AG08395 (cell line): ENCODE results near the gene NUTM2G.
"Not testable (repeated sequence)": the region's sequence is repeated elsewhere in the genome, so short reads cannot be mapped to it uniquely, and the experiment has no call there.

Source experiments
- DNase-seq: peaks from one replicate; pipeline ENCODE4 v3.0.0; 2012; ENCODE audit warnings: mixed read lengths, low spot score

NUTM2G gene

GRCh38 chr9:96928543-96928942 is at the start of gene NUTM2G:
TSS of gene NUTM2G (plus strand) at chr9:96928843. CDS start at chr9:96929025, 182 bp downstream.
- not testable (repeated sequence) for DNase-seq

DNA sequence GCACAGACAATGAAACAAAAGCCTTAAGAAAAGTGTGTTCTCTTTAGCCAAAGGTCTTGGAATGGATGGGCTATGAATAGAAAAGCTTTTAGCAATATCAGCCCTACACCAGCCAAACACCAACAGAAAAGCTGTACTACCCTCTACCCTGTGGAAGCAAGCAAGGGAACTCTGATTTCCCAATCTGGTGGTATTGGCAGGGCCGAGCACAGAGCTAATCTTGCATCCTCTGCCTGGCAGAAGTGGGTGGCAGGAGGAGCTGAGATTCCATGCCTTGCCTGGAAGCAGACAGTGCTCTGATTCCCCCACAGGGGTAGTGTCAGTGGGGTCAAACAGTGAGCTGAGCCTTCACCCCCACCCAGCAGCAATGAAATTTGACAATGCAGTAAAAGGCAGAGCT is 44.7 kb upstream of the NUTM2G start:
- no peak for DNase-seq

GRCh38 chr9:96884443-96884842 is 44.2 kb upstream of the NUTM2G start:
- peak; percentile 58 for DNase-seq

DNA sequence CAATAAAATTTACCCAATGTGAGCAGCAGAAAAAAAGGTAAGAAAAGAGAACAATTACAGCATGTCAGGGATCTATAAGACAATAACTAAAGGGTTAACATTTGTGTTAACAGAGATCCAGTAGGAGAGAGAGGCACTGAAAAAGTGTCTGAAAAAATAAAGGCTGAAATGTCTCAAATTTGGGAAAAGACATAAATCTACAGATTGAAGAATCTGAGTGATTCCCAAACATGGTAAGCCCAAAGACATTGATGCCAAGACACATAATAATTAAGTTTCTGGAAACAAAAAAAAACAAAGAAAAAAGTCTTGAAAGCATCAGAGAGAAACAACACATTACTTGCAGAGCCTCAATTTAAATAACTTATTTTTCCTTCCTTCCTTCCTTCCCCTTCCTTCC is 43.2 kb upstream of the NUTM2G start:
- DNase-seq, result no peak

DNA sequence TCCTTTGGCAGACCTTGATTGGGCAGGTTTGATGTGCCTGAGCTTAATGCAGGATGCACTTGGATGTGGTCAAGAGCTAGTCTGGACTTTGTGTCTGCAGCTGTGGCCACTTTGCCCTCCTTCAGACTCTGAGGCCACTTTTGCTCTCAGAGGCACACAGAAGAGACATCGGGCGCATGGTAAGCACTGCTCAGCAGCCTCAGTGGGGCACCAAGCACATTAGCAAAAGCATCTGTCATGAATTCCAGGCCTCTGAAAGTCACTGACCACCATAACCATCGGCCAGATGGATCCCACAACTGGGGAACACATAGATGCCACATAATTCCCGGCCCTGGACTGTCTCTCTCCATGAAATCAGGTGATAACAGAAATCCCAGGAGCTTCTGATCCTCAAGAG is 40.1 kb upstream of the NUTM2G start:
- DNase-seq, result no peak

- DNase-seq, result no peak
These were observed 36.5 kb upstream of the NUTM2G start for GRCh38 chr9:96892131-96892530.

GRCh38 chr9:96900010-96900409 is 28.6 kb upstream of the NUTM2G start:
- not testable (repeated sequence) for DNase-seq

DNA sequence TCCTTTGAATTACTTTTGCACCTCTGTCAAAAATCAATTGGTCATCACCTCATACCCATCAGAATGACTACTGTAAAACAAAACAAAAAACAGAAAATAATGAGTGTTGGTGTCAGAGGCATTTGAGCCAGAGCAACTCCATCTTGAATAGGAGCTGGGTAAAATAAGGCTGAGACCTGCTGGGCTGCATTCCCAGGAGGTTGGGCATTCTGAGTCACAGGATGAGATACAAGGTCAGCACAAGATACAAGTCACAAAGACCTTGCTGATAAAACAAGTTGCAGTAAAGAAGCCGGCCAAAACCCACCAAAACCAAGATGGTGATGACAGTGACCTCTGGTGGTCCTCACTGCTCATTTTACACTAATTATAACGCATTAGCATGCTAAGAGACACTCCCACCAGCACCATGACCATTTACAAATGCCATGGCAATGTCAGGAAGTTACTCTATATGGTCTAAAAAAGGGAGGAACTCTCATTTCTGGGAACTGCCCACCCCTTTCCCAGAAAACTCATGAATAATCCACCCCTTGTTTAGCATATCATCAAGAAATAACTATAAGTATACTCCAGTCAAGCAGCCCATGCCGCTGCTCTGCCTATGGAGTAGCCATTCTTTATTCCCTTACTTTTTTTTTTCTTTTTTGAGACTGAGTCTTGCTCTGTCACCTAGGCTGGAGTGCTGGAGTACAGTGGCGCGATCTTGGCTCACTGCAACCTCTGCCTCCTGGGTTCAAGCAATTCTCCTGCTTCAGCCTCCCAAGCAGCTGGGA is 23.5 kb upstream of the NUTM2G start:
- DNase-seq, result not testable (repeated sequence)

- DNase-seq, result not testable (repeated sequence)
These were observed 20.2 kb upstream of the NUTM2G start for GRCh38 chr9:96908479-96908878.

GRCh38 chr9:96915539-96915938 is 13.1 kb upstream of the NUTM2G start:
- DNase-seq, result not testable (repeated sequence)

DNA sequence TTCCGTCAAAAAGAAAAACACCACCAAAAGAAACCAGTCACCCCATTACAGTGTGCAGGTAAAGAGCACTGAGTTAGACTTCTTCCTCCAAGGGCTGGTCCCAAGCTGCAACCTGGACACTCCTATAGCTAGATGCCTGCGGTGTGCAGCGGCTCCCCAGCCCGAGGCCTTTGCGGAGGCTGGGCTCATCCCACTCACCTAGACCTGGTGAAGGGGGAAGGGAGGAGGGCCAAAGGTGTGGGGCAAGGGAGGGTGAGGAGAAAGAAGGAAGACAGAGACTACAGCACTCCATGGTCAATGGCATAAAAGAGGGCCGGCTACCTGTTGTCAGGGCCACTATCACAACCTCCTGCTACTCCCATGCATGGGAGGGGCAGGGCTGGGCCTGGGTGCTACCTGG is 12.1 kb upstream of the NUTM2G start:
- DNase-seq, result not testable (repeated sequence)

DNA sequence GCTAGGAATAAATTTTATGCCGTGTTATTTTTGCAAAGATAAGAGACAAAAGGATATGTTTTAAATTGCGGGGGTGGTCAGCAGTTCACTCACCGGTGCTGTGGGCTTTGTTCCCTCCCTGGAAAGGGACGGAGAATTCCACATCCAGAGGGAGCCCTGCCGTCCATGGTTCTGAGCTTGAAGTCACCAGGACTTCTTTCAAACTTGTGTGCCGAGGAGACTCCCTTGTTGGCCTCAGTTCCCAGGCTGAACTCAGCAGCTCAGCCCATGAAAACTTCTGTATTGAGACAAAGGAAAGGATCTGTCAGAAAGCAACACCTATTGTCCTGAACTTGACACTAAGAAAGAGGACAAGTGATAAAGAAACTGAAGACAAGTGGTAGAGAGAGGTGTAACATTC is 10.1 kb upstream of the NUTM2G start:
- DNase-seq, result not testable (repeated sequence)

DNA sequence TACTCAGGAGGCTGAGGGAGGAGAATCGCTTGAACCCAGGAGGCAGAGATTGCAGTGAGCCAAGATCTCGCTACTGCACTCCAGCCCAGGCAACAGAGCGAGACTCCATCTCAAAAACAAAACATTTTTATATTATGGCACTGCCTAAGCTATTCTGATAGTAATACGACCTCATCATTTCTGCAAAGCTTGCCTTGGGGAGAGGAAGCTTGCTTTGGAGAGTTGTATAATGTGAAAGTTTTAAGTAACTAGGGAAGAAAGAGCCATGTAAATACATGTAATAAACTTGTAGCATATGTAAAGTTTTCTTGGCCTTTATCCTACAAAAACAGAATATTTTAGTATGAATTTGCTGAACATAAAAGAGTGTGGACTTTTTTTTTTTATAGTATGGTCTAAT is 7.8 kb upstream of the NUTM2G start:
- not testable (repeated sequence) for DNase-seq

GRCh38 chr9:96925587-96925986 is 3.1 kb upstream of the NUTM2G start:
- not testable (repeated sequence) for DNase-seq

GRCh38 chr9:96931665-96932064 is 3.0 kb downstream of the NUTM2G start:
- not testable (repeated sequence) for DNase-seq

DNA sequence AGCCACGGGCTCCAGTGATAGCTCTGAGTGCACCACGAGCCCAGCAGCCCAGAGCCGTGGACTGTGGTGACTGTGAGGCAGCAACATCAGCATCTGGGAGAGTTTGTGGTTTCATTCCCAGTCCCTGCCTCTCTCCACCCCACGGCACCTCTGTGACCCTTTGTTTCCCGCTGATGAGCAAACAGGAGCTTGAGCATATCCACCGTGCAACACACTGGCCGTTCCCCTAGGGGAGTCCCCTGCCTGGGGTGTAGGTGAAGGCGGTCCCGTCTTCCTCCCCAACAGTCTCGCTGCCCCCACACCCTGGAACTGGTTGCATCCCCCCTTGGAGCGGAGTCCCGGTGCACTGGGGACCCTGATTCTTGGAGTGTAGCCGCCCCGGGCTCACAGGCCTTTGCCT is 5.5 kb downstream of the NUTM2G start:
- DNase-seq, result not testable (repeated sequence)

GRCh38 chr9:96934706-96935105 is 6.1 kb downstream of the NUTM2G start:
- DNase-seq, result not testable (repeated sequence)

DNA sequence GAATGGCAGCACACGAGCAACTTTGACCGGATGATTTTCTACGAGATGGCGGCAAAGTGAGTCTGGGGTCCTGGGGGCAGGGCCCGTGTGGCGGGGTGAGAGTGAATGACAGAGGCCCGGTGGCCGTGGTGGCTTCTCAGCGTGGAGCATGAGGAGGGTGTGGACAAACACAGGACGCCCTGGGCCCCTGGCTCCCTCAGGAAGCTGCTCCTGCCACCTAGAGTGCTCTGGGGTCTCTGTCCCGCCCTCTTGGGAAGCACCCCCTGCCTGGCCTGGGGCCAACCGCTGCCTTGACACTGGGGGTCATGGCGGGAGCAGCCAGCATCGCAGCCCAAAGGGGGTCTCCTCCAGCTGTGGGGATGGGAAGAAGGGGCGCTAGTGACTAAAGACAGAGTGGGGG is 6.8 kb downstream of the NUTM2G start:
- DNase-seq, result not testable (repeated sequence)

GRCh38 chr9:96937442-96937841 is 8.8 kb downstream of the NUTM2G start:
- DNase-seq, result not testable (repeated sequence)

GRCh38 chr9:96938957-96939665 is 10.5 kb downstream of the NUTM2G start:
- DNase-seq, result not testable (repeated sequence)

DNA sequence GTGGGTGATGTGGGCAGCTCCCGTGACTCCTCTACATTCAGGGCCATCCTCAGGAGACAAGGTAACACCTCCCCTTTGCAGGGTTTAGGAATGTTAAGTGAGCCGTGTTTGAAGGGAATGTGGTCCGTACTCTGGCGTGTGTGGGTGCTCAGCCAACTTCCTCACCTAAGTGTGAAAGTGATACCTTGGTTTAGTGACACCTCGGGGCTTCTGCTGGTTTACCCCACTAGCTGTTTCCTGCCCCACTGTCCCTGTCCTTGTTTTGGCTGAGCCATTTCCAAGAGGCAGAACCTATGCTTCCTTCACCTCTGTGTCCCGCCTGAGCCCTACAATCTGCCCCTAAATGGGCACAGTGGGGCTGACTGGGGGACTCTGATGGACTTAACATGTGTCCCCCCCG is 12.3 kb downstream of the NUTM2G start:
- not testable (repeated sequence) for DNase-seq

DNA sequence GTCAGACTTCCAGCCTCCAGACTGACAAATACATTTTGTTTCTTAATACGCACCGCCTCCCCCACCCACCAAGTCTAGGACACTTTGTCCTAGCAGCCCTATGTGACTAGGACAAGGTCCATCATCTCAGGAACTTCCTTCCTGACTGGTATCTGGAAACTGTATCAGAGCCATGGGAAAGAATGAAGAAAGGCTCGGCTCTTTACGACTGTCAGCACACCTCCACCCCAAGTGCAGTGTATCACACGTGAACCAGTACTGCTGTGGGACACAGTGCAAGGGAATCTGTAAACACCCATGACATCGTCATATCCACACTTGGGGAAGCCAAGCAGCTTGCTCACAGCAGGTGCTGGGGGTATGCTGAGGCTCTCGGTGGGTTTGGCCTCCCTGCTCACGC is 13.0 kb downstream of the NUTM2G start:
- DNase-seq, result not testable (repeated sequence)

GRCh38 chr9:96942181-96942580 is 13.5 kb downstream of the NUTM2G start:
- not testable (repeated sequence) for DNase-seq
